DOHH2 (cell line): ENCODE results near the gene HEPHL1.
"Not testable (repeated sequence)": the region's sequence is repeated elsewhere in the genome, so short reads cannot be mapped to it uniquely, and the experiment has no call there.

Experiments
- CTCF ChIP-seq: fragments of 200-600 bp; sonication (generic); IDR thresholded peaks from one replicate; pipeline ENCODE4 v1.5.1; 2014; ENCODE audit warnings: antibody characterized with exemption, mild to moderate bottlenecking, low read depth, low read length; ENCODE audit not compliant: poor library complexity, severe bottlenecking
- EZH2phosphoT487 ChIP-seq: fragments of 200-600 bp; sonication (generic); IDR thresholded peaks from 2 replicates; pipeline ENCODE4 v1.6.1; 2017; ENCODE audit warnings: borderline replicate concordance, mild to moderate bottlenecking, antibody characterized with exemption, low read length, moderate library complexity, mixed read lengths

GRCh38 chr11:93976577-93977254 is 44.4 kb upstream of the HEPHL1 start:
- not testable (repeated sequence) for TF ChIP-seq CTCF, EZH2phosphoT487
